Prostate gland (tissue), 2 donors: Measurements from ENCODE around the gene UBE2L3. TPM values are rescaled to one million over a fixed set of nuclear protein-coding genes. Genes with fewer than 3 reads are reported as not detected.

ENCODE experiments used
- DNase-seq: peaks from one replicate; pipeline ENCODE4 v3.0.0-alpha.2; 2019; ENCODE audit warnings: low spot score
- H3K27ac ChIP-seq, 2 donors: fragments of 200-600 bp; sonication (generic); 2 replicates each; pipeline ENCODE4 v1.5.1; 2017 to 2019
- H3K27me3 ChIP-seq: fragments of 200-600 bp; sonication (generic); replicated peaks from 2 replicates; pipeline ENCODE4 v1.5.1; 2019; ENCODE audit not compliant: insufficient read depth
- H3K36me3 ChIP-seq, 2 donors: fragments of 200-600 bp; sonication (generic); 1 replicate in 1 of 2; 2 replicates in 1 of 2; pipeline versions ENCODE4 v1.5.1 to v1.8.1; 2017 to 2019
- H3K4me1 ChIP-seq: fragments of 200-600 bp; sonication (generic); replicated peaks from 2 replicates; pipeline ENCODE4 v1.5.1; 2019
- H3K4me3 ChIP-seq, 2 donors: fragments of 200-600 bp; sonication (generic); 2 replicates each; pipeline ENCODE4 v1.5.1; 2017 to 2019
- H3K9me3 ChIP-seq: fragments of 200-600 bp; sonication (generic); 2 replicates; pipeline ENCODE4 v1.5.1; 2017
- CTCF ChIP-seq, 4 experiments: fragments of 200-600 bp in 2 of 4; fragments of 450-650 bp in 2 of 4; sonication (generic) in 2 of 4; IDR thresholded peaks; 1 replicate in 3 of 4; 2 replicates in 1 of 4; pipeline ENCODE4 v1.5.1; 2016 to 2019; ENCODE audit warnings: antibody characterized with exemption in 4 of 4, mild to moderate bottlenecking in 2 of 4, moderate library complexity in 2 of 4
- POLR2A ChIP-seq: fragments of 450-650 bp; IDR thresholded peaks from one replicate; pipeline ENCODE4 v1.6.1; 2016; ENCODE audit warnings: antibody characterized with exemption, mild to moderate bottlenecking
- POLR2AphosphoS5 ChIP-seq: sonication (generic); formaldehyde crosslinking; IDR thresholded peaks from one replicate; pipeline ENCODE4 v1.6.1; 2017; ENCODE audit warnings: antibody characterized with exemption
- WGBS: methylation state at CpG from one replicate; pipeline ENCODE4 v1.1.5; 2018; 5-methylcytosine and 5-hydroxymethylcytosine counted together
- intact Hi-C: fragments of 100-400 bp; cut with DNase I; formaldehyde crosslinking; loops from one replicate; pipeline ENCODE4 v1.14.2; 2022
- total RNA-seq, 2 donors: library from RNA; depleted of rRNA; stranded (reverse); fragments of >200 nt; gene quantifications; one replicate each; pipeline ENCODE4 v1.1.0, GENCODE V29; 2016

The UBE2L3 gene
- total RNA-seq, 2 donors from 2014 or later: 61.7 to 78.1 TPM

GRCh38 chr22:21646608-21647590 lies 79.4 kb downstream of the UBE2L3 start:
- H3K27me3 ChIP-seq: no peaks in the 10 kb centered on the region
- no peak overlapping the region for H3K27ac ChIP-seq
- no peaks in the 10 kb centered on the region for H3K36me3 ChIP-seq
- H3K9me3 ChIP-seq: no peaks in the 10 kb centered on the region
- peaks cover 3% of the 10 kb centered on the region for H3K4me1 ChIP-seq
- 45% methylated on average over 14 of the region's 14 CpGs for WGBS
- TF ChIP-seq CTCF (IDR thresholded peaks at IDR 0.05): peak; percentile 51 to 84 (median 66)
- no peak for TF ChIP-seq POLR2A
- no peak for TF ChIP-seq POLR2AphosphoS5
- H3K4me3 ChIP-seq: no peak overlapping the region
- peak; percentile 74 for DNase-seq
- intact Hi-C loops: no loop called here

- no peaks in the 10 kb centered on the region for H3K9me3 ChIP-seq
- no peak overlapping the region for H3K27ac ChIP-seq
- no peak overlapping the region for H3K4me3 ChIP-seq
- H3K36me3 ChIP-seq: no peaks in the 10 kb centered on the region
- no peak for DNase-seq
- H3K27me3 ChIP-seq: no peaks in the 10 kb centered on the region
- H3K4me1 ChIP-seq: peaks cover 3% of the 10 kb centered on the region
- WGBS: 93% methylated on average over 7 of the region's 7 CpGs
- TF ChIP-seq POLR2AphosphoS5 (no peak), POLR2A (no peak), CTCF (IDR thresholded peaks at IDR 0.05) (no peak)
- intact Hi-C loops: no loop called here
These were observed 82.8 kb downstream of the UBE2L3 start for GRCh38 chr22:21650280-21650679.

- WGBS: 21% methylated on average over 6 of the region's 6 CpGs
- intact Hi-C loops: no loop called here
- no peak overlapping the region for H3K27ac ChIP-seq
- H3K27me3 ChIP-seq: no peaks in the 10 kb centered on the region
- TF ChIP-seq POLR2A: no peak
- TF ChIP-seq CTCF (IDR thresholded peaks at IDR 0.05): no peak
- TF ChIP-seq POLR2AphosphoS5: no peak
- no peaks in the 10 kb centered on the region for H3K36me3 ChIP-seq
- H3K4me1 ChIP-seq: peaks cover 3% of the 10 kb centered on the region
- H3K9me3 ChIP-seq: no peaks in the 10 kb centered on the region
- H3K4me3 ChIP-seq: peak overlapping the region in 1 of 2 donors; percentile 31
- no peak for DNase-seq
These were observed 83.5 kb downstream of the UBE2L3 start for GRCh38 chr22:21650823-21651520.

- TF ChIP-seq CTCF (IDR thresholded peaks at IDR 0.05) (no peak), POLR2AphosphoS5 (no peak), POLR2A (no peak)
- H3K27ac ChIP-seq: no peak overlapping the region
- WGBS: under 1% methylated on average over 29 of the region's 29 CpGs
- peaks cover 3% of the 10 kb centered on the region for H3K4me1 ChIP-seq
- no peaks in the 10 kb centered on the region for H3K9me3 ChIP-seq
- DNase-seq: no peak
- intact Hi-C loops: no loop called here
- no peaks in the 10 kb centered on the region for H3K27me3 ChIP-seq
- H3K36me3 ChIP-seq: no peaks in the 10 kb centered on the region
- peak overlapping the region; percentile 28 to 31 for H3K4me3 ChIP-seq
These were observed 84.1 kb downstream of the UBE2L3 start for GRCh38 chr22:21651521-21652009.
